Ishikawa (cell line): ENCODE measurements around the gene BMI1.

Experiments
- CEBPB ChIP-seq: IDR thresholded peaks from 2 replicates; pipeline ENCODE4 v1.6.1; 2012
- CREB1 ChIP-seq: IDR thresholded peaks from 2 replicates; pipeline ENCODE4 v1.6.1; 2012; ENCODE audit warnings: low read depth
- EGR1 ChIP-seq: IDR thresholded peaks from 2 replicates; pipeline ENCODE4 v1.6.1; 2012
- EP300 ChIP-seq: IDR thresholded peaks from 2 replicates; pipeline ENCODE4 v1.6.1; 2012; ENCODE audit warnings: borderline replicate concordance
- FOXM1 ChIP-seq: IDR thresholded peaks from 2 replicates; pipeline ENCODE4 v1.6.1; 2012; ENCODE audit warnings: low read depth, borderline replicate concordance
- MAX ChIP-seq: IDR thresholded peaks from 2 replicates; pipeline ENCODE4 v1.6.1; 2012
- NFIC ChIP-seq: IDR thresholded peaks from 2 replicates; pipeline ENCODE4 v1.6.1; 2012
- RAD21 ChIP-seq: IDR thresholded peaks from 2 replicates; pipeline ENCODE4 v1.6.1; 2012; ENCODE audit warnings: low read depth
- TAF1 ChIP-seq: IDR thresholded peaks from 2 replicates; pipeline ENCODE4 v1.6.1; 2012; ENCODE audit warnings: low read depth, mild to moderate bottlenecking
- TCF12 ChIP-seq: IDR thresholded peaks from 2 replicates; pipeline ENCODE4 v1.6.1; 2012; ENCODE audit warnings: low read depth
- TEAD4 ChIP-seq: IDR thresholded peaks from 2 replicates; pipeline ENCODE4 v1.6.1; 2012
- YY1 ChIP-seq: IDR thresholded peaks from 2 replicates; pipeline ENCODE4 v1.6.1; 2012; ENCODE audit warnings: low read depth
- ZBTB7A ChIP-seq: IDR thresholded peaks from 2 replicates; pipeline ENCODE4 v1.6.1; 2012; ENCODE audit warnings: low read depth
- TF ChIP-seq, protein P1 (sequence below): IDR thresholded peaks from 2 replicates; pipeline ENCODE4 v1.6.1; 2012; ENCODE audit warnings: low read depth, mild to moderate bottlenecking
- TF ChIP-seq, protein P2 (sequence below): IDR thresholded peaks from 2 replicates; pipeline ENCODE4 v1.6.1; 2012

Gene BMI1

DNA sequence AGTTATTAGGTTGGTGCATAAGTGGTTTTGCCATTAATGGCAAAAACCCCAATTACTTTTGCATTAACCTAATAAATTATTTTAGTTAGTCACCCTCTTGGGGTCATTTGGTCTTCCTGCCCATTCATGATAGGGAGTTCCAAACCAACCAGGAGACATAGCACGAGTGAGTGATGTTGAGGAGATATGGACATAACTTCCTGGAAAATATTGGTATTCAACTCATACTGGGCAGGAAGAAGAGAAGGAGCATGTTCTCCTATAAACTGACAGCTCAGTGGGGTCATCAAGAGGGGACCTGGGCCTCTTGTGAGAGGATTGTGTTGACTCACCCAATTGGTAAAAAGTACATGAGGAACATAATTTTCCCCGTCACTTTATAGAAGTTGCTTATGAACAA is 48.1 kb downstream of the BMI1 start:
- TF ChIP-seq RAD21, result no peak
- TF ChIP-seq, protein P1, sequence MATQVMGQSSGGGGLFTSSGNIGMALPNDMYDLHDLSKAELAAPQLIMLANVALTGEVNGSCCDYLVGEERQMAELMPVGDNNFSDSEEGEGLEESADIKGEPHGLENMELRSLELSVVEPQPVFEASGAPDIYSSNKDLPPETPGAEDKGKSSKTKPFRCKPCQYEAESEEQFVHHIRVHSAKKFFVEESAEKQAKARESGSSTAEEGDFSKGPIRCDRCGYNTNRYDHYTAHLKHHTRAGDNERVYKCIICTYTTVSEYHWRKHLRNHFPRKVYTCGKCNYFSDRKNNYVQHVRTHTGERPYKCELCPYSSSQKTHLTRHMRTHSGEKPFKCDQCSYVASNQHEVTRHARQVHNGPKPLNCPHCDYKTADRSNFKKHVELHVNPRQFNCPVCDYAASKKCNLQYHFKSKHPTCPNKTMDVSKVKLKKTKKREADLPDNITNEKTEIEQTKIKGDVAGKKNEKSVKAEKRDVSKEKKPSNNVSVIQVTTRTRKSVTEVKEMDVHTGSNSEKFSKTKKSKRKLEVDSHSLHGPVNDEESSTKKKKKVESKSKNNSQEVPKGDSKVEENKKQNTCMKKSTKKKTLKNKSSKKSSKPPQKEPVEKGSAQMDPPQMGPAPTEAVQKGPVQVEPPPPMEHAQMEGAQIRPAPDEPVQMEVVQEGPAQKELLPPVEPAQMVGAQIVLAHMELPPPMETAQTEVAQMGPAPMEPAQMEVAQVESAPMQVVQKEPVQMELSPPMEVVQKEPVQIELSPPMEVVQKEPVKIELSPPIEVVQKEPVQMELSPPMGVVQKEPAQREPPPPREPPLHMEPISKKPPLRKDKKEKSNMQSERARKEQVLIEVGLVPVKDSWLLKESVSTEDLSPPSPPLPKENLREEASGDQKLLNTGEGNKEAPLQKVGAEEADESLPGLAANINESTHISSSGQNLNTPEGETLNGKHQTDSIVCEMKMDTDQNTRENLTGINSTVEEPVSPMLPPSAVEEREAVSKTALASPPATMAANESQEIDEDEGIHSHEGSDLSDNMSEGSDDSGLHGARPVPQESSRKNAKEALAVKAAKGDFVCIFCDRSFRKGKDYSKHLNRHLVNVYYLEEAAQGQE, result no peak
- TF ChIP-seq CREB1, result no peak
- no peak for TF ChIP-seq CEBPB
- no peak for TF ChIP-seq ZBTB7A
- TF ChIP-seq TEAD4, result no peak
- TF ChIP-seq EGR1, result no peak
- TF ChIP-seq FOXM1, result no peak
- TF ChIP-seq TAF1, result no peak
- TF ChIP-seq NFIC, result no peak

GRCh38 chr10:22369434-22370072 is 48.7 kb downstream of the BMI1 start:
- TF ChIP-seq RAD21, result no peak
- TF ChIP-seq, protein P1, result no peak
- TF ChIP-seq YY1, result no peak
- no peak for TF ChIP-seq NFIC
- no peak for TF ChIP-seq EGR1
- no peak for TF ChIP-seq CREB1
- no peak for TF ChIP-seq TCF12
- TF ChIP-seq MAX, result no peak
- no peak for TF ChIP-seq FOXM1
- no peak for TF ChIP-seq ZBTB7A
- no peak for TF ChIP-seq EP300
- TF ChIP-seq TEAD4, result no peak

DNA sequence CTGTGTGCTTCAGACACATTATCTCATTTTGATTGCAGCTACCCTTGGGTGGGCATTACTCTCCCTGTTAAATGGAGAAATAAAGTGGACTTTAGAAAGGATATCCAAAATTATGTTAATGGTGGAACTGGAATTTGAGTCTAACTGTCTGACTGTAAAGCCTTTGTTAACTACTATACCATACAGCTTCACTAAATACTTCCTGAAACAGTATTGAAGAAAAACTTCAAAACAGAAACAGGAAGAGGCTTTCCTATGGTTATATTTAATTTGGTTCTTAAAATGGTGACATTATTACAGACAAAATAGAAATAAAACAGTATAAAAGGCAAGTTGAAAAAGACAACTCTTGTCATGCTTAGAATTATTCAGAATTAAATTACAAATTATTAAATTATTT is 49.4 kb downstream of the BMI1 start:
- TF ChIP-seq TEAD4, result no peak
- TF ChIP-seq TAF1, result no peak
- TF ChIP-seq, protein P2, sequence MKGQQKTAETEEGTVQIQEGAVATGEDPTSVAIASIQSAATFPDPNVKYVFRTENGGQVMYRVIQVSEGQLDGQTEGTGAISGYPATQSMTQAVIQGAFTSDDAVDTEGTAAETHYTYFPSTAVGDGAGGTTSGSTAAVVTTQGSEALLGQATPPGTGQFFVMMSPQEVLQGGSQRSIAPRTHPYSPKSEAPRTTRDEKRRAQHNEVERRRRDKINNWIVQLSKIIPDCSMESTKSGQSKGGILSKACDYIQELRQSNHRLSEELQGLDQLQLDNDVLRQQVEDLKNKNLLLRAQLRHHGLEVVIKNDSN, result no peak
- no peak for TF ChIP-seq NFIC
- TF ChIP-seq YY1, result no peak
- no peak for TF ChIP-seq MAX
- TF ChIP-seq, protein P1, result no peak

DNA sequence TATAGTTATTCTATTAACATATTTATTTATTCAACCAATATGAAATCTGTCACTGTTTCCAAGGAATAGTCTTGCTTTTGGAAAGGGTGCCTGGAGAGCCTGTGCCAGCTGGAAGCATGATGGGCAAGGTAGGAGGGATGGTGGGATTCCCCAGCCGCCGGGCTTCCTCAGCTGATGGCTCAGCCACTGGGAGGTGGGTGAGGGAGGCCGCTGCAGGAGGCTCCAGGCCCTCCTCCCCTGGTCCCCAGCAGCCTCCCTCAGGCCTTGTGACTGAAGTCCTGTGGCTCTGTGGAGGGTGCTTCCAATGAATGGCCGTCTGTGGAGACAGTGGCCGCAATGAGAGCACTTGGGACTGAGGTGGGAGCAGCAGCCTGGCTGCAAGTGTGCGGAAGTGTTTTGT is 51.4 kb downstream of the BMI1 start:
- TF ChIP-seq TEAD4 (no peak), TCF12 (no peak), NFIC (no peak), MAX (no peak), EP300 (no peak), CEBPB (no peak), YY1 (no peak)
- TF ChIP-seq, protein P1, result no peak
